Activated CD8-positive, alpha-beta memory T cell treated with anti-CD3 and anti-CD28 coated beads for 4 hours (primary cell): ENCODE measurements around the gene CFL2.
"Not testable (repeated sequence)": the region's sequence is repeated elsewhere in the genome, so short reads cannot be mapped to it uniquely, and the experiment has no call there.

Experiments
- DNase-seq, 2 donors: peaks; one replicate each; pipeline ENCODE4 v3.0.0-alpha.2; 2020; ENCODE audit warnings: low read depth in 2 of 2

CFL2 gene

DNA sequence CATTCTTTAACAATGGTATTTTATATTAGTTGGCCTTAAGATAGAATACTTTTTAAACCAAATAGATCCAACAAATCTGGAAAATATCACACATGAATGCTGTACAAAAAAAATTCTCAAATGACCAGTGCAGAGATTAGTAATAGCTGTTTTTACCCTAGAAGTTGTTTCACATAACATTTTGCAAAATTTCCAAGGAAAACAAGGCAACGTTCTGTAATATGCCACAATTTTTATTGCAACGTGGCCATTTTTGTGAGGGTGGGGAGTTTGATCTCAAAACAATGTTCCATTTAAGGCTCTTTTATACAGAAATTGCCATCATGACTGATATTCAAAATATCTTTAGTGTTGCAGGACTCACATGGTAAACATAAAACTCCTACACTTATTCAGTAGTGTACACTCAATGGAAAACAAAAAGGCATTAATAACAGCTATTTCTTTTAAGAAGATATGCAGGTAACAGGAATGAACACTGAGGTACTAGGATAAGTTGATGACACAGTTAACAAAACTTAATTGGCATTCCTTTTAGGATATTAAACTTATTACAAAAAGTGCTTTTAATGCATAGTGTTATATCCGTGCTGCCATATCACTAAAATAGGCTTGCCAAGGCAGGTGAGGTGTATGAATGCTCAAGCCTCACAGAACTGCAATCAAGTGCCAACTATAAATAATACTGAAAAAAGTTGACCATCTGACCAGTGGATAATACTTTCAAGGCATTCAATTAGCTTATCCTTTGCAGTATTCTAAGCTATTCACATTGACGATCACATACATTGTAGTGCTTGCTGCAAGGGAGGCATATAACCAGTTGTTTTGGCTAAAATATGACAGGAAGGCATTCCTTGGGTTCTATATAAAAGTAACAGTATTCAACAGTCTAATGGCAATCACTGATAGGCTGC lies 2.3 kb downstream of the CFL2 start:
- no peak for DNase-seq

DNA sequence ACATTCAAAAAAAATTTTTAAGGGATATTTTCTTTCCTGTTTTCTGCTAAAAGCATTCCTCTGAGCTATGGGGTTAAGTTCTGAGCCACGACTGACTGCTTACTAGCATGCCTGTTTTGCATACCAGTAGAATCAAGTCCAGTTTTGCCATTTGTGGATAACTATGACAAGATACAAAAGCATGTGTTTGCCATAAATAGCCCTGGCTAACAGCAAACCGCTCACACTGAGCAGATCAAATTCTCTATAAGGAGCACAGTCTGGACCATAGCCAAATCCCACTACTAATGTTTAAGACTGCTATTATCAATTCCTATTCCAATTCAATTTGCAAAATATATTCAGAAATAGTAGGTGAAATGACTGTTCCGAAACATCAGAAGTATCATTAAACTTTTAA lies 3.2 kb downstream of the CFL2 start:
- no peak for DNase-seq

DNA sequence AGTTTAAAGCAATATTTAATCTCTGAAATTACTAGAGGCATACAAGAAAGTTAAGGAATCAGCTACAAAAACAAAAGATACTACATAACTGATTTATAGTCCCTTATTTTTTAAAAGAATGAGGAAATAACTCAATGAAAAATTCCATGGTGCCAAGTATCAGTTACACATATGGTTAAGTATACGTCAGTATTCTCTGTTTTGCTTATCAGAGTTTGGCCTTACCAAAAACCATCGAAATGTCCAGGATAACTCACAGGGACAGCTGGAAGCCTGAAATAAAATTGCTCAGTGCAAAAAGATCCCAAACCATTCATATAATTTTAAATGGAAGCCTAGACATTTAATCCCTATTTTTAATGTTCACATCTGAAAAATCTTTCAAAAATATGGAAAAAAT lies 3.6 kb downstream of the CFL2 start:
- no peak for DNase-seq

DNA sequence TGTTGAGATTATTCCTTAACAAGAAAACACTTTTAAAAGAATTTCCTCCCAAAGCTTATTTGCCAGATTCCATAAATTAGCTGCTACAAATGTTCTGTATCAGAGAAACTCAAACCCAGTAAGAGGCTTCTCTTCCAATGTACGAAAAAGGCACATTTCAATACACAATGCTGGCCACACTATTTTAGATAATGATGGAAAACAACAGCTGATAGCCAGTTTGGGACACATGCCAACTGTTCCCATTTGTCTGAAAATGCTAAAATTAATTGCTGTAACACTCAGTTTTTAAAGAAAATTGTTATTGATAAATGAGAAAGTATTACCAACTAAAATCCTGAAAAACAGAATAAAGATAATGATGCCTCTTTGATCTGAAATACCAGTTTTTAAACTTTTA lies 4.4 kb downstream of the CFL2 start:
- no peak for DNase-seq

DNA sequence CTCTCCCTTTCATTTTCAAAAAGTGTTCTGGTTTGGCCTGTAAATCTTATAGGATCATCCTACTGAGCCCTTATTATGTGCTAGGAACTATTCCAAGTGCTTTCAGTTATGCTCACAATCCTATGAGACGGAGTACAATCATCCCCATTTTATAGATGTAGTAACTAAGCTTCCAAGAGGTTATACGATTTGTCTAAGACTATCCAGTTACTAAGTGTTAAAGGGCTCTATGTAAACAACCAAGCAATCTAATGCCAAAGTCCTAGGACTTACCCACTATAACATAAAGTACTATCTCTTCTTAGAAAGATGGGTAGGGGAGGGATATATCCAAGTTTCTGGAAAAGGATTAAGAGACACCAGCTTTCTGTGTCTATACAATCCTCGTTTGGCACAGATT lies 6.7 kb downstream of the CFL2 start:
- no peak for DNase-seq

DNA sequence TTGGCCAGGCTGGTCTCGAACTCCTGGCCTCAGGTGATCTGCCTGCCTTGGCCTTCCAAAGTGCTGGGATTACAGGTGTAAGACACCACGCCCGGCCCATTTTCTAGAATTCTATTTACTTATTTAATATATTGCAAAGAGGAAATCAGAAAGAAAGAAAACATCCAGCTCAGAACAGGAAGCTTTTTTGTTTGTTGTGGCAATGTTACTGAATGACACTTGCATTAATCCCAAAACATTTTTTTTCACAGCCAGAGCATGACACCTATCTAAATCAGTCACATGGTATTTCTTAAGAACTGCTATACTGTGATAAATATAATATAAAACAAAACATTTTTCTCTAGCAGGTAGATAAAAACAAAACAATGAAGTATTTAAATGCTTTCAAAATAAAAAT lies 12.6 kb downstream of the CFL2 start:
- no peak for DNase-seq

DNA sequence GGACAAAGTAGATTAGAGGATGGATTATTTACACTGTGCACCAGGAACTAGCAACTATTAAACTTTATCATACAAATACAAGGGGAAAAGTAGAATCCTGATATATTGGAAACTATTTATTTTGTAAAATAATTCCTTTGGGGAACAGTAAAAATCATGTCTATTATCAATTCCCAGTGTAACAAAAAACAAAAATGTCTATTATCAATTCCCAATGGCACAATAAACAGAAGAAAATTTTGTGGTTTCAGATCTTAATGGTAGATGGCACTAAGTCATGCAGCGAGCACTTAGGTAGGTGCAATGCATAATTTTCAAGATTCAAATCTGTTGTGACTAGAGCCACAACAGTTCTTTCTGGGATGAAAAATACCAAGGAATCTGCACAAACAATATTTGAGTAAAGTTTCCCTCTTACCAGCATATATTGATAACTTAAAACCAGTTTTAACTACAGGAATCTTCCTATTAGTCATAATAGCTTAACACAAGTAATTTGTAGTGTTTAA lies 13.7 kb downstream of the CFL2 start:
- DNase-seq = no peak

DNA sequence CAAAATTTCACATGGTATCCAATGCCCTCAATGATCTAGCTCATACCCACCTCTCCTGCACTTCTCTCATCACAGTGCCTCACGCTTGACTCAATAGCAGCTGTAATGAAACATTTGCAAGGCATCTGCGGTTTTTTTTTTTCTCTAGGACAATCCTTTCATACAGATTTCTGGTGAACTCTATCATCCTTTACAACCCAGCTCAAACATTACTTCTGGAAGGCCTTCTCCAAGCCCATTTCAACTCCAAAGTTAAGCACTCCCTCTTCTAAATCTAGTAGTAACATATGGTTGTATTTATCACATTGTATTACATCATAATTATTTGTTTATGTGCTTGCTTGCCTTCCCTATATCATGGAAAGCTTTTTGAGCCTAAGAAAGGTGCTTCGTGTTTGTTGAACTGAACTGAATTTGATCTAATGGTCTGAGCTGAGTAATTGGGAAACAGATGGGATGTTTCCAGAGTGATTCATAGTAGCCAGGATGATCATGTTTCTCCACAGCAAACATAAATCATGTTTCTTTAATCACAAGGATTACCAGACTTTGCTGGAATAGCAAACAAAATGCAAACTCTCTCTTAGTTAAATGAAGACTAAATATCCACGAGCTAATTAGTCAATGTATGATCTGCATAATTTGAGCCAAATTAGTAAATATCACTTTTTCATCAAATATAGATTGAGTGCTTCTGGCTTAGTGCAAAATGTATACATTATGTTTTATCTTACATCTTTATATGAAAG lies 14.3 kb downstream of the CFL2 start:
- DNase-seq = no peak

DNA sequence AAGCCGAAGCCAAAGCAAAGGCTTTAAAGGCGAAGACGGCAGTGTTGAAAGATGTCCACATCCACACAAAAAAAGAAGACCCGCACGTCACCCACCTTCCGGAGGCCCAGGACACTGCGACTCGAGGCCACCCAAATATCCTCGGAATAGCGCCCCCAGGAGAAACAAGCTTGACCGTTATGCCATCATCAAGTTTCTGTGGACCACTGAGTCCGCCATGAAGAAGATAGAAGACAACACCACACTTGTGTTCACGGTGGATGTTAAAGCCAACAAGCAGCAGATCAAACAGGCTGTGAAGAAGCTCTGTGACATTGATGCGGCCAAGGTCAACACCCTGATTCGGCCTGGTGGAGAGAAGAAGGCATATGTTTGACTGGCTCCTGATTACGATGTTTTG lies 20.2 kb downstream of the CFL2 start:
- not testable (repeated sequence) for DNase-seq

DNA sequence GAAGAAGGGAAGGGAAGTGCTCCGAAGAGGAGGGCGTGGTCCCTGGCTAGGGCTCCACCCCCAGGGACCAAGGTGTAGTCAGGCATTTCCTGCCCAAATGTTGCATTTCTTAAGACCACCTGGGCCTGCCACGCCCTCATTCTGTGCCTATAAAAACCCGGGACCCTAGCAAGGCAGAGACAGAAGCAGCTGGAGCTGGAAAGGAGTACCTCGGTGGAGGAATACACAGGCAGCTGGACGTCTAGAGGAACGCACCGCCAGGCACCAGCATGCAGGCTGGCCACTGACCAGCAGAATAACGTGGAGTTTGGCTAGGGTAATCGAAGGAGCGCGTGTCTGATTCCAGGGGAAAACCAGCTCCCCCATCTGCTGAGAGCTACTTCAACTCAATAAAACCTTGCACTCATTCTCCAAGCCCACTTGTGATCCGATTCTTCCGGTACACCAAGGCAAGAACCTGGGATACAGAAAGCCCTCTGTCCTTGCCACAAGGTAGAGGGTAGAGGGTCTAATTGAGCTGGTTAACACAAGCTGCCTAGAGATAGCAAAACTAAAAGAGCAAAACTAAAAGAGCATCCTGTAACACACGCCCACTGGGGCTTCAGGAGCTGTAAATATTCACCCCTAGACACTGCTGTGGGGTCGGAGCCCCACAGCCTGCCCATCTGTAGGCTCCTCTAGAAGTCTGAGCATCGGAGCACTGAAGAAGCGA lies 21.0 kb downstream of the CFL2 start:
- DNase-seq = no peak

DNA sequence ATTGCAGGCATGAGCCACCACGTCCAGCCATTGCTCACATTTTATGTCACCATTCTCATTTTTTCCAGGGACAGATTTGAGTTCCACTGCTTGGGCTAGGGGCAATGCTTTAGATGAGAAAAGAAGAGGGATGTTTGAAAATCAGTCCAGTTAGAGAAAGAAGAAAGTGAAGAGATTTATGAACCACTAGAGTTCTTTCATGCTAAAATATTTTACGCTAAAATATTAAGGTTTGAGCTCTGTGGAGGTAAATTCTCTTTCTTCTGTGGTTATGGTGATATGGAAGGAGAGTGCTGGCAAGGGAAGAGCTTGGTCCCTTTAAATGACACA lies 21.5 kb downstream of the CFL2 start:
- no peak for DNase-seq

DNA sequence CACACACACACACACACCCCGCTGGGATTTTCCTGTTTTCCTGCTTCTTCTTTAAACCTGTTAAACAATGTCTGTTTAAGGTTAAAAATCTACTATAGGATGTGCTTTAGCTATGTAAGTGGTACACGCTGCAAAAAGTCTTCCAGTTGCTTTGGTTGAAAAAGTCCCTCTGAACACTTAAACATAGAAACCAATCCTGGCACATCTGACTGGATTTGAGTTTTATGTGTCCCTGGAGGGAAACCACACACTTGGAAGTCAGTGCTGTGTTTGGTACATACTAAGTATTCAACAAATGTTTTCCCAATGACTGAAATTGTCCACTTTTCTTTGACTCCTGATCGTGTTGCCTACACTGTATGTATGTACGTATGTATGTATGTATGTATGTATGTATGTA lies 22.0 kb downstream of the CFL2 start:
- no peak for DNase-seq

DNA sequence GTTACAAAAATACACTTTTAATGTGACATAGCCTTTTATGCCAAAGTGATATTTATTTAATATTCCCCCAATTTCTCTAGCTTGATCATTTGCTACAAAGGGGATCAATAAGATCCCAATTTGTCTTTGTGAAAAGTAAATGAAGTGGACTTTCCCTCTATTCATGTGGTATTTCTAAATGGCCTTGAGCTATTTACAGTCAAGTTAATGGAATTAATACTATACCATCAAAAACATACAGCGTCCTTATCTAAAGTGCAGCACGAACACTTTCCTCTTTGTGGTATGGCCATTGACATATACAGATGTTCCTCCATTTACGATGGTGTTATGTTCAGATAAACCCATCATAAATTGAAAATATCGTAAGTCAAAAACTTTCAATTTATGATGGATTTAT lies 23.2 kb downstream of the CFL2 start:
- DNase-seq = no peak

DNA sequence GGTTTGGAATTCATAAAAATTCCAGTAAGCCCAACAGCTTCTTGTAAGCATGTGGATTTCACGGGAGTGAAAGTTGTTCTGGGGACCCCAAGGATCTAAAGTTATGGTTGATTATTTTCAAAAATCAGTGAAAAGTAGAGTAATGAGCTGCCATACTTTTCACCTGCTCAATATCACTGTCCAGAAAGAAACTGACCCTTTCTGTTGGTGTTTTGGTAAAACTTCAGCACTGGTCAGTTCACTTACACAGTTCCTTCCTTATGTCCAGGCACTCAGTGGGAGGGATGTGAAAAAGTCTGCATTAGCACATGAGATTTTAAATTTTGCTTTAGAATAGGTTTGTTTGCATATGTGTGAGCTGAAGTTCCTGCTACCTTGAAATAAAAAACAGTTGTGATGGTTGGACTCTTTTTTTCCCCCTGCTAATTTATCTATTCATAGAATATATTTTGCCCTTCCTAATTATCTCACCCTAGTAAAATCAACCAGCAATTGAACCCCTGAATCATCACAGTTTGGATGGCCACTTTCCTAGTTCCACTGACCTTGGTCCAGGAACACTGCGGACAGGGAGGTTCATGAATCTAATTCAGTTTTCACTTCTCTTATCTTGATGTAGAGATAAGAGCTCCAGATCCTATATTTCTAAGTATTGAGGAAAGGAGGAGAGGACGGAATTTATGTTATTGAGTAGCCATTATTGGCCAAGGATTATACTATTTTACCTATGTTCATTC lies 25.8 kb downstream of the CFL2 start:
- no peak for DNase-seq

DNA sequence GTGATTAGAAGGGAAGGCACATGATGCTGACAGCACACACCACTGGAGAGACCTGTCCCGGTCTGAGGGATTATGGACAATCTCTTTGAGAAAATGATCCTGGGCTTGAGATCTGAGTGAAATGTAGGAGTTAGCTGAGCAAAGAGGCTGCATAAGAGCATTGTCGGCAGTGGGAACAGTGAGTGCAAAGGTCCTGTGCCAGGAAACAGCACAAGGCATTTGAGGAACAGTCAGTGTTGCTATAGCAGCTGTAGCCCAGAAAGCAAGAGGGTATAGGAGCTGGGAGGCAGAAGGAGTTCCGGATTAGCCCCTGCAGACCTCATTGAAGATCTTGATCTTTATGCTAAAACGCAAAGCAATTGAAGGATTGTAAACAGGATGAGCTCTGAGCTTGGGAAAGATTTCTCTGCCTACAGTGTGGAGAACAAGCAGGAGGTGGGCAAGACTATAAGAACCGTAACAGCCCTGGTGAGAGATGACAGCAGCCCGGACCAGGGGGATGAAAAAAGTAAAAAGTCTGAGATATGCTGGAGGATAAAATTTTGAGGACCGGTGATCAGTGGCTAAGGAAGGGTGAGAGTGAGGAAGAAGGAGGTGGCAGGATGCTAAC lies 28.5 kb downstream of the CFL2 start:
- DNase-seq = no peak

DNA sequence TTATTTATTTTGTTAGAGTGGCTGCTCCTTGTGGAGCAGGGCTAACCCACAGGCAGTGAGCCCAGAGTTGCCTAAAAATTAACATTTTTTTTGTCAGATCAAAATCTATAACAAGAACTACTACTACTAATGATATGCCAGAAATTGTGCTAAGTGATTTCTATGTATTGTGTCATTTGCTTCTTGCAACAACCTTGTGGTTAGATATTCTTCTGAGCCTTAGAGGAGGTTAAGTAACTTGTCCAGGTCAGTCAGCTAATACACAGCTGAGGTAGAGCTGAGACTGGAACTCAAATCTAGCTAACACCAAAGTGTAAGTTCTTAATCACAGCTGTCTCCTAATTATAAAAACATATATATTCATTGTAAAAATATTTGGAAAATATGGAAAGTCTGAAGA lies 29.8 kb downstream of the CFL2 start:
- no peak for DNase-seq

DNA sequence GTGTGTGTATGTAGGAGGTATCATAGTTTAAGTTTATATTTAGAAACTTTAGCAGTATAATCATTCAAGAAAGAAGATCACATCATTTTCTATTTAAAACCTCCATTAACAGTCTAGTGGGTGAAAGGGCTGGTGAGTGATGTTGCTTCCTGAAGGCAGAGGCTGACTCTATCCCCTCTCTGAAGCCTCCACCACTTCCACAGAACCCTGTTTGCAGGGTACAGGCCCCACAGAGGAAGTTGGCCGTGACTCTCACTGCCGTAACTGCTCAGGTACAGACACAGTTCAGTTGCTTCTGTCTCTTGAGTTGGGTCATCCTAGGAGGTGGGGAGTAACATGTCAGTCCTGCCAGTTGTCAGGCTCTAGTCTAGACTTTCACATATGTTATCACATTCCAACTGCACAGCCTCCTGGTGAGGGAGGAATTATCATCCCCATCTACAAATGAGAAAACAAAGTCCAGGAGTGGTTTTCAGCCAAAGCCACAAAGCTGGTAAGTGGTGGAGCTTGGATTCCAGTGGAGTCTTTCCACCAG lies 31.5 kb downstream of the CFL2 start:
- no peak for DNase-seq

DNA sequence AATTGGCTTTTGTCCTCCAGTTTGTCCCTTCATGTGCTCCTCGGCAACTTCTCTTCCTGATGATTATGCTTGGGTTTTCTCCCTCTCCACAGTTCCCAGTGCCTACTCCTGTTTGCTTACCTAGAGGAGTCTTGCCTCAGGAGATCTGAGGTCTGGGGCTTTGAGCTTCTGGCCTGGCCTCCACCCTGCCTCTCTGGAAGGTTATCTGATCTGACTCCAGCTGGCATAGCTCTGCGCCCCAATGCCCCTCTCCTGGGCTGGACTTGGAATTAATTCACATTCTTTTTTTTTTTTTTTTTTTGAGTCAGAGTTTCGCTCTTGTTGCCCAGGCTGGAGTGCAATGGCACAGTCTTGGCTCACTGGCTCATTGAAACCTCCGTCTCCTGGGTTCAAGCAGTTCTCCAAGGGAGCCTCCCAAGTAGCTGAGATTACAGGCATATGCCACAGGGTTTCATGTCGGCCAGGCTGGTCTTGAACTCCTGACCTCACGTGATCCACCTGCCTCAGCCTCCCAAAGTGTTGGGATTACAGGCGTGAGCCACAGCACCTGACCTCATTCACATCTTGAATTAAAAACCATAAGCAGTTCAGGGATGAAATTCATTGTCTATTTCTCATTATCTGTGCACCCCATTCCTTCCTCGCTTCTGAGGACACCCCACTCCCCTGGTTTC lies 33.5 kb downstream of the CFL2 start:
- DNase-seq = no peak

DNA sequence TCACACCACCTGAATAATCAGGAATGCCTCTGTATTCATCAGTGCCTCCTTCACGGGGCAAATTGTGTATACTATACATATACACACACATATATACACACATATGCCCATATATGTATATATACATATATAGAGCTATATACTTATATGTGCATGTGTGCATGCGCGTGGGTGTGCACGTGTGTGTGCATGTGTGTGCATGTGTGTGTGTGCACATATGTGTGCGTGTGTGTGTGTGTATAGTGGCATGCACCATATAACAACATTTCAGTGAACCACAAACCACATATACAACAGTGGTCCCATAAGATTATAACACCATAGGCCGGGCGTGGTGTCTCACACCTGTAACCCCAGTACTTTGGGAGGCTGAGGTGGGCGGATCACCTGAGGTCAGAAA lies 35.7 kb downstream of the CFL2 start:
- no peak for DNase-seq

DNA sequence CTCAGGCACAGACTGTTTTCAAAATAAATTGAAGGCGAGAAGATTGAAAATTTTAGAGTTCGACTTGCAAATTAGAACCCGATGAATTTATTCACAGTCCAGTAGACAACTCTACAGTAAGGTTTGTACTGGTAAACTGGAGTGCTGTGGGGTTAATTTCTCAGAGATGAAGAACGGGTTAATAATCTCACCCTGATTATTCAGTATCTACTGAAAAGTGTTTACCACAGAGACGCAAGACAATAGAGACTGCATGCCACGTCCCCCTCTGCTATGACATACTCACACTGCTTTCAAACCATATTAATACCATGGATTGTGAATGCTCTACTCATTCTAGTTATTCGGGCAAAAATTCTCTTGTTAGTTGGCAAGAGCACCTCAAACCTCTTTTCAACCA lies 36.1 kb downstream of the CFL2 start:
- DNase-seq = no peak
